ENCODE measurements around the gene TRIM8.

- TF ChIP-seq POLR2A (IDR thresholded peaks at IDR 0.05) (no peak), CTCF (IDR thresholded peaks at IDR 0.05) (no peak)
Measured at GRCh38 chr10:102691285-102692066, 47.2 kb downstream of the TRIM8 start.
